ENCODE results near the gene IER3IP1. TPM values are rescaled to one million over a fixed set of nuclear protein-coding genes. Genes with fewer than 3 reads are reported as not detected.
"Not testable (repeated sequence)": the region's sequence is repeated elsewhere in the genome, so short reads cannot be mapped to it uniquely, and the experiment has no call there.

IER3IP1 gene
- total RNA-seq, 6 experiments from 2014 or later = 15.0 to 20.0 (median 18.3) TPM

DNA sequence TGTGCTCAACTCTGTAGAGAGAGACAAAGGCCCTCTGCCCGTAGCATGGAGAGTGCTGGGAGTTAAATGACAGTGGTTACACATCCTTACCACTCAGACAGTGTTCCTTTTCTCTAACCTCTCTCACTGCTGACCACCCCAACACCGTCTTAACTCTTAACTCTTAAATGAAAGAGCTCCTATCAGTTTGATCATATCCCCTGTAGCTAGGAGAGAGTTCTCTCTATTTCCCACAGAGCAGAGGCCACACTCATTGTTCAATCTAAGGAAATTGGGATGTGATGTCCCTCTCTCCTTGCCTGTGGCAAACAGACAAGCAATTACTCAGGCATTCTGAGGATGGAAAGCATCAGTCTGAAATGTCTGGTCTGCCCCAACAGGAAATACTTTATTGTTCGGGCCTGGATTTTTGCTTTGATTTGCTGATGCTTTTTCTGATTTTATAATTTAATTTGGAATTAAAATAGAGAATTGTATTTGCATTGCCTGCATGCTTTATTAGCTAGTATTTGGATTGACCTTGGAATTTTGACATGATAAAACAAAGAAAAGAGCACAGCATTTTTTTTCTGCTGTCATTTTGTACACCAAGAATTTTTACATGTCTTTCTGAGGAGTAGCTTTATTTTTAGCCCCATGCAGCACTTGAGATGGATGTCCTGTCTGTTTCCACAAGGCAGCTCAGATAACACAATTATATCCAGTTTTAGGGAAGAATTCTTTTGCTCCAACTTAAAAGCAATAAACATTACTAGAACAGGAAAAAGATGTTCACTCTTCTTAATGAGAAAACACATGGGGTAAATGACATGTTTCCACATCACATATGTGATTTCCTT is 27.7 kb upstream of the IER3IP1 start:
- no peaks in the 10 kb centered on the region for H3K9me3 Mint-ChIP-seq
- no peak overlapping the region for H3K4me3 Mint-ChIP-seq
- DNase-seq = no peak
- H3K36me3 Mint-ChIP-seq (ENCODE audit: low read depth) = no peaks in the 10 kb centered on the region
- peaks cover under 1% of the 10 kb centered on the region for H3K27me3 Mint-ChIP-seq (ENCODE audit: insufficient read depth)
- H3K4me1 Mint-ChIP-seq (ENCODE audit: low read depth) = no peaks in the 10 kb centered on the region
- TF ChIP-seq, protein P1, sequence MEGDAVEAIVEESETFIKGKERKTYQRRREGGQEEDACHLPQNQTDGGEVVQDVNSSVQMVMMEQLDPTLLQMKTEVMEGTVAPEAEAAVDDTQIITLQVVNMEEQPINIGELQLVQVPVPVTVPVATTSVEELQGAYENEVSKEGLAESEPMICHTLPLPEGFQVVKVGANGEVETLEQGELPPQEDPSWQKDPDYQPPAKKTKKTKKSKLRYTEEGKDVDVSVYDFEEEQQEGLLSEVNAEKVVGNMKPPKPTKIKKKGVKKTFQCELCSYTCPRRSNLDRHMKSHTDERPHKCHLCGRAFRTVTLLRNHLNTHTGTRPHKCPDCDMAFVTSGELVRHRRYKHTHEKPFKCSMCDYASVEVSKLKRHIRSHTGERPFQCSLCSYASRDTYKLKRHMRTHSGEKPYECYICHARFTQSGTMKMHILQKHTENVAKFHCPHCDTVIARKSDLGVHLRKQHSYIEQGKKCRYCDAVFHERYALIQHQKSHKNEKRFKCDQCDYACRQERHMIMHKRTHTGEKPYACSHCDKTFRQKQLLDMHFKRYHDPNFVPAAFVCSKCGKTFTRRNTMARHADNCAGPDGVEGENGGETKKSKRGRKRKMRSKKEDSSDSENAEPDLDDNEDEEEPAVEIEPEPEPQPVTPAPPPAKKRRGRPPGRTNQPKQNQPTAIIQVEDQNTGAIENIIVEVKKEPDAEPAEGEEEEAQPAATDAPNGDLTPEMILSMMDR (IDR thresholded peaks at IDR 0.05) = no peak
- no peak overlapping the region for H3K27ac Mint-ChIP-seq

DNA sequence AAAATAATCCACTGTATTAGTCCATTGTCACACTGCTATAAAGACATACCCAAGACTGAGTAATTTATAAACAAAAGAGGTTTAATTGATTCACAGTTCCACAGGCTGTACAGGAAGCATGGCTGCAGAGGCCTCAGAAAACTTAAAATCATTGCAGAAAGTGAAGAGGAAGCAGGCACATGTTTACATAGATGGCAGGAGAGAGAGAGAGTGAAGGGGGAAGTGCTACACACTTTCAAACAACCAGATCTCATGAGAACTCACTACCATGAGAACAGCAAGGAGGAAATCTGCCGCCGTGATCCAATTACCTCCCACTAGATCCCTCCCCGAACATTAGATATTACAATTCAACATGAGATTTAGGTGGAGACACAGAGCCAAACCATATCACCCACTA is 19.8 kb upstream of the IER3IP1 start:
- H3K36me3 Mint-ChIP-seq (ENCODE audit: low read depth); H3K27ac Mint-ChIP-seq; DNase-seq; H3K4me1 Mint-ChIP-seq (ENCODE audit: low read depth); H3K9me3 Mint-ChIP-seq; H3K4me3 Mint-ChIP-seq; H3K27me3 Mint-ChIP-seq (ENCODE audit: insufficient read depth): not testable (repeated sequence)

DNA sequence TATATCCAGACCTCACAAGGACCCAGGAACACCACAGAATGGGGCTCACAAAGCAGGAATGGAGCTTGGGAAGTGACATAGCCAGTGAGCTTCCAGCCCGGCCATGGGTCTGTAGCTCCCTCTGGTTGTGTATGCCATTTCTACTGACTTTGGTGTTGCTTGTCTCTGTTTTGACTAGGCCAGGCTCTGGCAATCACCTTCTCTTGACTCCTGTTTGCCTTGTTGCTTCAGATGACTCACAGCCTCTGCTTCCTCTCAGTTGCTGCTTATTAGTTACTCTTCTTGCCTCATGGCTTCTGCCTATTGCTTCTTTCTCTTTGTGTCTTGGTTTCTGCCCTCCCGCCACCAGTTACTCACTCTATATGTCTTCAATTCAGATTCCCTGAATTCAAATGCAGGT is 15.8 kb upstream of the IER3IP1 start:
- DNase-seq = peak; percentile 39
- Mint-ChIP-seq H3K9me3 (no peaks in the 10 kb centered on the region), H3K36me3 (ENCODE audit: low read depth) (no peaks in the 10 kb centered on the region), H3K27ac (no peak overlapping the region), H3K27me3 (ENCODE audit: insufficient read depth) (peaks cover 5% of the 10 kb centered on the region), H3K4me1 (ENCODE audit: low read depth) (no peaks in the 10 kb centered on the region), H3K4me3 (no peak overlapping the region)
- TF ChIP-seq, protein P1 (IDR thresholded peaks at IDR 0.05) = no peak

DNA sequence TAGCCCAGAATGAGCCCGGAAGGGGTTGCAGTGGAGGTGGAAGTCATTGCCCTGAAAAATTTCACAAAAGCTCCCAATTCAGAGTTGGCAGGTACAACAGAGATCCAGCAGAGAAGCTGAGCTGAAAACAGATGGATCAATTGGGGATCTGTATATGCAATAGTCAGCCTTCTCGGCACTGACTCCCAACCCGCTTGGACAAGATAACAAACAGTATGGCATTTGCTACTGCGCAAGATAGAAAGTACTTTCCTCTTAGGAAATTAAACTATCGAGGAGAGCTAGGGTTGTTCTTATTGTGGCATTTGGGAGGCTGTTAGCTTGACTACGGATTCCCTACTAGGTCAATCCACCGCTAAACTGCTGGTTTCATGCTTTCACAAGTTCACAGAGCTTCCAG is 11.6 kb upstream of the IER3IP1 start:
- no peak overlapping the region for H3K27ac Mint-ChIP-seq
- peaks cover 10% of the 10 kb centered on the region for H3K27me3 Mint-ChIP-seq (ENCODE audit: insufficient read depth)
- no peak overlapping the region for H3K4me3 Mint-ChIP-seq
- H3K36me3 Mint-ChIP-seq (ENCODE audit: low read depth) = no peaks in the 10 kb centered on the region
- TF ChIP-seq, protein P1 (IDR thresholded peaks at IDR 0.05) = no peak
- H3K4me1 Mint-ChIP-seq (ENCODE audit: low read depth) = peaks cover 10% of the 10 kb centered on the region
- DNase-seq = no peak
- no peaks in the 10 kb centered on the region for H3K9me3 Mint-ChIP-seq

DNA sequence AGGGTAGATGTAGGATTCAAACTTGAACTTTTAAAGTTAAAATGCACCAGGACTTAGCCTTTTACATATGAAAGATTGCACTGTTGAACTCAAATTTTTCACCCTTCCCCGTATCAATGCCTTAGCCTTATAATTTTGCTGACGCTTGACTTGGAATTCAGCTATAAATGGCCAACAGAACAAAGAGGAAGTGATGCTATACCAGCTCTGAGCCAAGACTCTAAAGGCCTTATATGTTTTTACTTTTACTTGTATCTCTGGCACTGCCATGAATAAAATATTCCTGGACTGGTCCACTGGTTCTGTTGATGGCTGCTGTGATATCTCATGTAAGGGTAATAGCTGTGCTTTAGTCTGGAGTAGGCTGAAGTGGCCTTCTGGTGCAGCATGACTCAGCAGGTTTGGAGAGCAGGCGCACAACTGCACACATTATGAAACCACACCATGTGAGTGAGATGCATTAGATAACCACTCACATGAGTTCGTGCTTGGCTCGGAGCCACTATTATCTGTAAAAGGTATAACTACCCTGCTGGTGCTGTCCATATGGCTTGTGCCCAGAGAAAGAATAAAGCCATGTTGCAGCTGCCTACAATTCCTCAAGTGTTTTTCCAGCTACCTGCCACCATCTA is 8.4 kb upstream of the IER3IP1 start:
- H3K4me1 Mint-ChIP-seq (ENCODE audit: low read depth) = peaks cover 10% of the 10 kb centered on the region
- H3K4me3 Mint-ChIP-seq = no peak overlapping the region
- H3K36me3 Mint-ChIP-seq (ENCODE audit: low read depth) = no peaks in the 10 kb centered on the region
- peak overlapping the region; percentile 57; the same call in 1 of the 2 replicates for H3K27ac Mint-ChIP-seq
- peaks cover 12% of the 10 kb centered on the region for H3K27me3 Mint-ChIP-seq (ENCODE audit: insufficient read depth)
- H3K9me3 Mint-ChIP-seq = no peaks in the 10 kb centered on the region
- TF ChIP-seq, protein P1 (IDR thresholded peaks at IDR 0.05) = no peak
- DNase-seq = peak; percentile 28

DNA sequence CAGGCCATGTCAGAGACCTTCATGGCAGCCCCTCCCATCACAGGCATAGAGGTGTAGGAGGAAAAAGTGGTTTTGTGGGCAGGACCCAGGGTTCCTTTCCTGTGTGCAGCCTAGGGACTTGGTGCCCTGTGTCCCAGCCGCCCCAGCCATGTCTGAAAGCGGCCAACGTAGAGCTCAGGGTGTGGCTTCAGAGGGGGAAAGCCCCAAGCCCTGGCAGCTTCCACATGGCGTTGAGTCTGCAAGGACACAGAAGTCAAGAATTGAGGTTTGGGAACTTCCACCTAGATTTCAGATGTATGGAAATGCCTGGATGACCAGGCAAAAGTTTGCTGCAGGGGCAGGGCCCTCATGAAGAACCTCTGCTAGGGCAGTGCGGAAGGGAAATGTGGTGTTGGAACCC is 6.0 kb upstream of the IER3IP1 start:
- not testable (repeated sequence) for H3K4me3 Mint-ChIP-seq; DNase-seq; H3K36me3 Mint-ChIP-seq (ENCODE audit: low read depth); H3K9me3 Mint-ChIP-seq; H3K27ac Mint-ChIP-seq
- Mint-ChIP-seq H3K27me3 (ENCODE audit: insufficient read depth) (peaks cover 12% of the 10 kb centered on the region), H3K4me1 (ENCODE audit: low read depth) (peaks cover 10% of the 10 kb centered on the region)
